ENCODE results near the gene ACKR3. TPM values are rescaled to one million over a fixed set of nuclear protein-coding genes. Genes with fewer than 3 reads are reported as not detected.

The ACKR3 gene
- total RNA-seq, 1 donor from 2014 or later = 4.9 TPM

GRCh38 chr2:236549165-236549564 is 20.5 kb upstream of the ACKR3 start:
- intact Hi-C loops (cut with micrococcal nuclease) = no loop called here

- intact Hi-C loops (cut with micrococcal nuclease) = no loop called here
Observed at GRCh38 chr2:236550290-236550689, 19.3 kb upstream of the ACKR3 start.

- intact Hi-C loops (cut with micrococcal nuclease) = no loop called here
Observed at GRCh38 chr2:236550701-236551465, 18.7 kb upstream of the ACKR3 start.

- intact Hi-C loops (cut with micrococcal nuclease) = no loop called here
Observed at GRCh38 chr2:236551471-236552211, 18.0 kb upstream of the ACKR3 start.

- intact Hi-C loops (cut with micrococcal nuclease) = no loop called here
Observed at GRCh38 chr2:236552212-236552542, 17.4 kb upstream of the ACKR3 start.

DNA sequence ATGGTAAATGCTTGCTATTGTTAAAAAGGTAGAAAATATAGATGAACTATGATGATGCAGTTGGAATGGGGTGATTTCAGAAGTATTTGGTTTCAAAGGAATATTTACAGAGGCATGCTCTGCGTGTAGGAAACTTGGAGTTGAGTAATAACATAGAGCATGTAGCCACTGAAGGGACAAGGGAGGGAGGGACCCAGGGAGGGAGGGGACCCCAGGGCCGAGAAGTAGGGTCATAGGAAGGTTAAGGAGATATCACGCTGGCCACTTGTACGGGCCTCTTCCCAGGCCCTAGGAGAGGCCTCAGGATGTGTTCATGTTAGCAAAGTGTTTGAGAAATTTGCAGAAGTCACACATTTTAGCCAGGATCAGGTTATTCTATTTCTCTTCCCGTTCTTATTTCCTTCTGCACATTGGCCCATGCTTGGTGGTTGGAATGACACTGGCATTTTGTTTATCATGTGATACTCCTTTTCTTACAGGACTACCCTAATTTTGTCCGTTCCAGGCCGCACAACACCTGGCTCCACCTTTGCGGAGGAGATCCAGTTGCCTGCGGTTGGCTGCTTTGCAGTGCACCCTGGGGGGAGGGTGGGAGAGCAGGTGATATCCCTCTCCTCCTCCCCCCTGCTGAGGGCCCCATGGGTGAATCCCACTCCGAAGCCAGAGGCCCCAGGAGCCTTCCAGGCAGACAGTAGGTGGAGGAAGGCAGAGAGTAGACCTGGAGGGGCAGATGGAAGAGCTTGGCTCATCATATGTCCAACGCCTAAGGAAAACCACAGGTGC is 16.9 kb upstream of the ACKR3 start:
- intact Hi-C loops (cut with micrococcal nuclease) = no loop called here

- intact Hi-C loops (cut with micrococcal nuclease) = no loop called here
Observed at GRCh38 chr2:236553522-236553921, 16.1 kb upstream of the ACKR3 start.

GRCh38 chr2:236554629-236555282 is 14.9 kb upstream of the ACKR3 start:
- intact Hi-C loops (cut with micrococcal nuclease) = loop anchor here (5.0 kb wide), 1 partner anchor 533 kb away; the partner anchor contains the start of gene COPS8

DNA sequence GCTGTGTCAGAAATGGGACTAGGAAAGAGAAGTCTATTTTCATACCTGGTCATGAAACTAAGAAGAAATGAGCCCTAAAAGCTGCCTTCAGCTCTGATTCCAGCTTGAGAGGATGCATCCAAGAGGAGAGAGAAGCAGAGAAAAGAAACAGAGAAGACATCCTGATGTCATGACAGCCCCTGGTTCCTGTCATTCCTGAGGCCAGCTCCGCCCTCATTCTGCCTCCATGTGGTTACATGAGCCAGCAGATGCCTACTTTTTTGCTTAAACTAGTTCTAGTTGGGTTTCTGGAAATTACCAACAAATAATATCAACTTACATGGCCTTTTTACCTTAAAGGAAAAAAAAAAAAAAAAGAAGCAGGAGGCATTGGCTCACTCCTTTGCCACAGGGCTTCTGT is 14.1 kb upstream of the ACKR3 start:
- intact Hi-C loops (cut with micrococcal nuclease) = loop anchor here (5.0 kb wide), 1 partner anchor 532 kb away; the partner anchor contains the start of gene COPS8

GRCh38 chr2:236557306-236558030 is 12.2 kb upstream of the ACKR3 start:
- intact Hi-C loops (cut with micrococcal nuclease) = loop anchor here (5.0 kb wide), 1 partner anchor 530 kb away; the partner anchor contains the start of gene COPS8

GRCh38 chr2:236558036-236558435 is 11.6 kb upstream of the ACKR3 start:
- intact Hi-C loops (cut with micrococcal nuclease) = loop anchor here (5.0 kb wide), 1 partner anchor 529 kb away; the partner anchor contains the start of gene COPS8

DNA sequence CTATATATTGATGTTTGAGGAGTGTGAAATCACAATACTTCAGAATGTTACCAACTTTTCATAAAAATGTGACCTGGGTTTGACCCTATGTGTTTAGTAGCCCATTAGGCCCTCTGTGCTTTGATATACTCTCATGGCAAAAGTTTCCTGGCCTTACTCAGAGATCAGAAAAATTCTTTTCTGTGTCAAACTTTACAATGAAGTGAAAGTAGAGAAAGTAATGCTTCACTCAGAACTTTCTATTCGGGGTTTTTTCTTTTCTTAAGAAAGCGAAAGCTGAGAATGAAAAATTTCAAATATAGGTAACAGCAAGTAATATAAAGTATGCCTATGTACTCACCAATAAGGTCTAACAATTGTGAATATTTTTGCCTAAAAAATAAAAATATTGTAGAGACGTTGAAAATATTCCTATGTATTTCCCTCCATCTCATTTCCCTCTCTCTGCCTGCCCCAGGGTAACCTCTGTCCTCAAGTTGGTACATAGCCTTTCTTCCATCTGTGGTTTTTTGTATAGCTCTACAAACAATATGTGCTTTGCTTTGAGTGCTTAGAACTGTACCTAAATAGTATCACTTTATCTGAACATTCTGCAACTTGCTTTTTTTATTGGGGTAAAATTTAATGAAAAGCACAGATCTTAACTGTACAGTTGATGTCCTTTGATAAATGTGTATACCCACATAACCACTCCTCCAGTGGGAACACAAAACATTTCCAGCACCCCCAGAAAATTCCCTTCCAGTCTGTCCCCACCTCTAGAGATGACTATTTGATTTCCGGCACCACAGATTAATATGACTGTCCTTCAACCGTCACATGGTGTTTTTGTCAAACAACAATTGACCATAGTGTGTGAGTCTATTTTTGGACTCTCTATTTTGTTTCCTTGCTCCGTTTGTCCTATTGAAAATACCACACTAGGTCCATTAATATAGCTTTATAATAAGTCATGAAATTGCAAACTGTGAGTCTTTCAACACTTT is 10.3 kb upstream of the ACKR3 start:
- intact Hi-C loops (cut with micrococcal nuclease) = loop anchor here (5.0 kb wide), 1 partner anchor 528 kb away; the partner anchor contains the start of gene COPS8

DNA sequence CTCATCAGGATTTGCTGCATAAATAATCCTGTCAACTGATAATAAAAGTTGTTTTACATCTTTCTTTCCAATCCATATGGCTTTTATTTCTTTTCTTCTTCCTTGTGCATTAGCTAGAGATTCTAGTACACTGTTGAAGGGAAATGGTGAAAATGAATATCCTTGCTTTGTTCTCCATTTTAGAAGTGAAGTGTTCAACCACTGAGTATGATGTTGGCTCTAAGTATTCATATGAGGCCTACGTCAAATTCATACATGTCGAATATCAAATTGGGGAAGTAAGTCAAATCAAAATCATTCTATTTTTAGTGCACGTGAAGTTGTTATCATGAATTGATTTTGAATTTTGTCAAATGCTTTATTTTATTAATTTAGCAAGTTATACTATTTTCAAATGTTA is 7.8 kb upstream of the ACKR3 start:
- intact Hi-C loops (cut with micrococcal nuclease) = no loop called here

GRCh38 chr2:236562434-236562833 is 7.2 kb upstream of the ACKR3 start:
- intact Hi-C loops (cut with micrococcal nuclease) = no loop called here

- intact Hi-C loops (cut with micrococcal nuclease) = no loop called here
Observed at GRCh38 chr2:236563953-236564352, 5.7 kb upstream of the ACKR3 start.

GRCh38 chr2:236565212-236565611 is 4.4 kb upstream of the ACKR3 start:
- intact Hi-C loops (cut with micrococcal nuclease) = loop anchor here (5.0 kb wide), 1 partner anchor 198 kb away; no protein-coding TSS in a partner anchor

DNA sequence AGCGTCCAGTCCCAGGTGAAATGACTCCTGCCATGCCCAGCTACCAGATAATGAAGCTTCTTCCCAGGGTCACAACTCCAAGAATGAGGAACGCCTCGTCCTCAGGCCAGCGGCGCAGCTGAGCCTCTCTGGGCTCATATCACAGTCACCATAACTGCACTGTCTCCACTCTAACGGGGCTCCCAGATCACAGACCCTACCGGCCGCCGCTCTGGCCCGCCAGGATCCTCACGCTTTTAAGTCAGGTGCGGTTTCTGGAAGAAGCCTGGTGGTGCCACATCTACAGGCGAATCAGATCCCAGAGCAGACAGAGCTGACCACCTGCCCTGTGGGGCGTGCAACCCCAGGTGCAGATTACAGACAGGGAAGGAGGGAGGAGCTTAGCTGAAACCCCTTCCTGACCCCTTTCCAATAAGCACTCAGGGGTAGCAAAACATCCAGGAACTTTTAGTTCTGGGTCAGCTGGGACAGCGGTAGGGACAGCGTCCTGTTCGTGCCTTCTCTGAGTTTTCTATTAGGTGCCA is 3.7 kb upstream of the ACKR3 start:
- intact Hi-C loops (cut with micrococcal nuclease) = loop anchor here (5.0 kb wide), 1 partner anchor 199 kb away; no protein-coding TSS in a partner anchor

DNA sequence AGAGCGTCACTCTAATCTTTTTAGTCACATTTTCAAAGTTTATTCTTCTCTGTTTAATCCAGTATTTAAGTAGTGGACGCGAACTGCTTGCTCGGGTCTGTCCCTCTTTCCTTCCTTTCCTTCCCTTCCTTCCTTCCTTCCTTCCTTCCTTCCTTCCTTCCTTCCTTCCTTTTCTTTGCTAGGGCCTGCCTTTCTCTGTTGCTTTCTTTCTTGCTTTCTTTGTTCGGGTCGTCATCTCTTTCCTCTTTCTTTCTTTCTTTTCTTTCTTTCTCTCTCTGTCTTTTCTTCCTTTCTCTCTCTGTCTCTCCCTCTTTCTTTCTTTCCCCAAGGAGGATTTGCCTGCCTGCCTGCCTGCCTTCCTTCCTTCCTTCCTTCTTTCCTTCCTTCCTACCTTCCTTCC is 3.0 kb upstream of the ACKR3 start:
- intact Hi-C loops (cut with micrococcal nuclease) = loop anchor here (5.0 kb wide), 1 partner anchor 199 kb away; no protein-coding TSS in a partner anchor
